ENCODE results near the gene OPTC. TPM values are rescaled to one million over a fixed set of nuclear protein-coding genes. Genes with fewer than 3 reads are reported as not detected.

OPTC gene
- total and polyA plus RNA-seq, 8 donors, result not detected

DNA sequence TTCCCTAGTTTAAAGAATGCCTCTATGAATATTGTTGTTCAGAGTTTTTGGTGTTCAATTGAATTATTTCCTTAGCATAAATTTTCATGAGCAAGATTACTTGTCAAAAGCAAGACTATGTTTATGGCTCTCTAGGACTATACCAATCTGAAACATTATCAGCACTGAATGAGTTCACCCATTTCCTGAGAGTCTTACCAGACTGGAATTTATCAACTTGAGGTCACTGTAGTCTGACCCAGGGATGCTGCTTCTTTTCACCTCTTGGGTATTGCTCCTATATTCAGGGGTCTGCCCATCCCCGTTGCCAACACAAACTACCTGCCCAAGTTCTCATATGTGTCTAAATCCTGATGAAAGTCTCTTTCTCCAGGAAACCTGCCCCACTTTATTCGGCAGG is 42.6 kb downstream of the OPTC start:
- DNase-seq (no peak), FAIRE-seq (no peak), ATAC-seq (peak in 1 of 4 donors; percentile 5)
- Histone ChIP-seq H3K9me3 (no peaks in the 10 kb centered on the region), H3K4me1 (peaks cover 12 to 21% (median 13%) of the 10 kb centered on the region in 3 donors), H3K36me3 (no peaks in the 10 kb centered on the region), H3K27ac (peak overlapping the region in 1 of 4 donors; percentile 9), H3K27me3 (no peaks in the 10 kb centered on the region), H3K4me3 (no peak overlapping the region)
- WGBS, 2 donors, result 73 to 82% methylated on average over 2 of the region's 2 CpGs
- TF ChIP-seq, protein P1, sequence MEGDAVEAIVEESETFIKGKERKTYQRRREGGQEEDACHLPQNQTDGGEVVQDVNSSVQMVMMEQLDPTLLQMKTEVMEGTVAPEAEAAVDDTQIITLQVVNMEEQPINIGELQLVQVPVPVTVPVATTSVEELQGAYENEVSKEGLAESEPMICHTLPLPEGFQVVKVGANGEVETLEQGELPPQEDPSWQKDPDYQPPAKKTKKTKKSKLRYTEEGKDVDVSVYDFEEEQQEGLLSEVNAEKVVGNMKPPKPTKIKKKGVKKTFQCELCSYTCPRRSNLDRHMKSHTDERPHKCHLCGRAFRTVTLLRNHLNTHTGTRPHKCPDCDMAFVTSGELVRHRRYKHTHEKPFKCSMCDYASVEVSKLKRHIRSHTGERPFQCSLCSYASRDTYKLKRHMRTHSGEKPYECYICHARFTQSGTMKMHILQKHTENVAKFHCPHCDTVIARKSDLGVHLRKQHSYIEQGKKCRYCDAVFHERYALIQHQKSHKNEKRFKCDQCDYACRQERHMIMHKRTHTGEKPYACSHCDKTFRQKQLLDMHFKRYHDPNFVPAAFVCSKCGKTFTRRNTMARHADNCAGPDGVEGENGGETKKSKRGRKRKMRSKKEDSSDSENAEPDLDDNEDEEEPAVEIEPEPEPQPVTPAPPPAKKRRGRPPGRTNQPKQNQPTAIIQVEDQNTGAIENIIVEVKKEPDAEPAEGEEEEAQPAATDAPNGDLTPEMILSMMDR (IDR thresholded peaks at IDR 0.05), result no peak
- intact Hi-C loops (cut with DNase I), result no loop called here

DNA sequence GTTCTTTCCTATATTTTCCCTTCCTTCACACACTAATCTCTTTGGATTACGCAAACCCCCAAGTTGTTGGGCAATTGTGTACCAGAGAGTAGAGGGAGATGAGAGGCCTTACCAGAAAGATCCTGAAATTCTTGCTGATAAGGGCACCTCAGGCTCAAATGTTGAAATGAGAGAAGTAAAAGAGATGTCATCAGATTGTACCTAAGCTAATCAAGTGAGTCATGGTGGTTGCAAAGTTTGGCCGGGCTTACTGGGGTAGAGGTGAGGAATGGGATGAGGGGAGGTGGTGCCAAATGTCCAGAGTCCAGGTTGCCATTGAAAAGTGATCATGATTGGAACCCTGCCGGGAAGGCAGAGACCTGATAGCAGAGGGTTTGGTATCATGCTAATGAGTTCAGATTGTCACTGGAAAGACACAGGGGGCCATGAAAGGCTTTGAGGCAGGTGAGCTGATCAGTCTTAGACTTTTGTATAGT is 43.1 kb downstream of the OPTC start:
- Histone ChIP-seq H3K9me3 (no peaks in the 10 kb centered on the region), H3K27ac (peak overlapping the region in 2 of 4 donors; percentile 9 to 48), H3K4me1 (peaks cover 12 to 21% (median 13%) of the 10 kb centered on the region in 3 donors), H3K36me3 (no peaks in the 10 kb centered on the region), H3K27me3 (no peaks in the 10 kb centered on the region), H3K4me3 (no peak overlapping the region)
- 53 to 70% methylated on average over 3 of the region's 3 CpGs for WGBS, 2 donors
- peak in 2 of 6 donors; percentile 79 to 80 for DNase-seq
- TF ChIP-seq, protein P1 (IDR thresholded peaks at IDR 0.05), result no peak
- no peak for FAIRE-seq
- ATAC-seq, result peak; percentile 14 to 78 (median 62)
- intact Hi-C loops (cut with DNase I), result no loop called here

DNA sequence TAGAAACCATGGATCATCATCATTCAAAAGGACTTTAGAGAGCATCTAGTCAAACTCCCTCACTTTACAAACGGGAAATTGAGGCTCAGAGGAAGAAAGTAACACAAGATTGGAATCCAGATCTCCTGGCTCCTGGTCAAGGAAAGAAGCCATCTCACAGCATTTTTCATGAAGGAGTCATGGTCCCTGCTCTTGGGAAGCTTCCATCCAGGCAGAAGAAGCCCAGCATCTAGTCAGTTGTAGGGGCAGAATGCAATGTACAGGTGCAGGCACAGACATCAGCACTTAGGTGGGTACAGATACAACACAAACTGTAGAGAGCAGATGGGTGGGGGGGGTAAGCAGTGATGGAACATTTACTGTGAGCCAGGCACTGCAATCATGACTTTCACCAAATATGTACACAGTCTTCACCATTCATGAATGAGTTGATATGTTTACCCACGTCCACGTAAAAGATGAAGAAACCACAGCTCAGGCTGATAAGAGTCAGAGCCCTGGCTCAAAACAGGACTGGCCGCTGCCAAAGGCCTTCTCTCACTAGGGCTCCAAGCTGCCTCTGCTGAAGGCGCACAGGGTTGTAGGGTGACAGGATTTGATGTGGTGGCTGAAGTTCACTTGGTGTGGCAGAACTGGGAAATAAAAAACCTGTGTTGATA is 44.0 kb downstream of the OPTC start:
- peak; percentile 62 to 86 (median 78) for DNase-seq
- TF ChIP-seq, protein P1 (IDR thresholded peaks at IDR 0.05), result no peak
- no peaks in the 10 kb centered on the region for H3K9me3 ChIP-seq
- no peaks in the 10 kb centered on the region for H3K36me3 ChIP-seq
- FAIRE-seq, result no peak
- H3K27ac ChIP-seq, result peak overlapping the region in 2 of 4 donors; percentile 48 to 67
- peak; percentile 90 to 97 (median 93) for ATAC-seq
- no peaks in the 10 kb centered on the region for H3K27me3 ChIP-seq
- H3K4me1 ChIP-seq, result peaks cover 12 to 21% (median 13%) of the 10 kb centered on the region in 3 donors
- intact Hi-C loops (cut with DNase I), result no loop called here
- 15 to 18% methylated on average over 5 of the region's 5 CpGs for WGBS, 2 donors
- no peak overlapping the region for H3K4me3 ChIP-seq

DNA sequence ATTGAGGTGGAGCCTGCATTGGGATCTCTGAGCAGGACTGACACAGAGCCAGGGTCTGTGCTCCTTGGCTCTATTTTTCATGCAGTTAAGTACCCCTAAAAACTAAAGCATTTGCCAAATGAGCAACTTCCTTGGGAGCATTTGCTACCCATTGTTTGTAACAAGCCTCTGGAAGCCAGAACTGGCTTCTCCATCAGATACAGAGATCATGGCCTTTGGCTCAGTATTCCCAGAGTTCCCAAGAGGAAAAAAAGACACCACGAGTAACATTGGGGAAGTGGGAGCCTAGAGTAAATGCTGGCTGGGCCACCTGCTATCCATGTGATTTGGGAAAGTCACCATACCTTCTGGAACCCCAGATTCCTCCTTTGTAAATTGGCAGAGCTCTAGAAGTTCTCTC is 44.8 kb downstream of the OPTC start:
- H3K27me3 ChIP-seq, result no peaks in the 10 kb centered on the region
- no peaks in the 10 kb centered on the region for H3K36me3 ChIP-seq
- no peaks in the 10 kb centered on the region for H3K9me3 ChIP-seq
- ATAC-seq, result no peak
- DNase-seq, result no peak
- peak overlapping the region in 2 of 4 donors; percentile 48 to 67 for H3K27ac ChIP-seq
- TF ChIP-seq, protein P1 (IDR thresholded peaks at IDR 0.05), result no peak
- peaks cover 12 to 21% (median 13%) of the 10 kb centered on the region in 3 donors for H3K4me1 ChIP-seq
- H3K4me3 ChIP-seq, result no peak overlapping the region
- no peak for FAIRE-seq
- 35 to 38% methylated on average over 1 of the region's 1 CpG for WGBS, 2 donors
- intact Hi-C loops (cut with DNase I), result no loop called here
